ENCODE measurements around the gene FZD1. TPM values are rescaled to one million over a fixed set of nuclear protein-coding genes. Genes with fewer than 3 reads are reported as not detected.
A peak's percentile ranks its signal among the peaks of the same experiment; 100 is the strongest.

The FZD1 gene
- total RNA-seq, 1 experiment from 2014 or later: 3.7 TPM

- Histone ChIP-seq H3K9me2 (ENCODE audit: insufficient read depth) (no peaks in the 10 kb centered on the region), H4K20me1 (ENCODE audit: insufficient read depth) (no peaks in the 10 kb centered on the region), H3K36me3 (ENCODE audit: control insufficient read depth in 1 of 2, insufficient read depth in 2 of 2, low read length in 2 of 2) (no peaks in the 10 kb centered on the region), H2AFZ (ENCODE audit: low read depth, low read length, poor library complexity, severe bottlenecking) (no peak overlapping the region), H3K4me1 (ENCODE audit: control insufficient read depth in 1 of 2, insufficient read depth in 2 of 2, low read length in 2 of 2) (no peaks in the 10 kb centered on the region), H3K9me3 (ENCODE audit: control insufficient read depth in 1 of 2, insufficient read depth in 1 of 2, low read depth in 1 of 2, low read length in 2 of 2) (no peaks in the 10 kb centered on the region), H3K4me3 (replicated peaks in 1 of 2; ENCODE audit: low read depth in 1 of 2, low read length in 2 of 2) (no peak overlapping the region), H3K4me2 (ENCODE audit: low read length) (no peak overlapping the region), H3K27ac (ENCODE audit: low read depth, low read length) (no peak overlapping the region), H3K27me3 (ENCODE audit: insufficient read depth, low read length) (no peaks in the 10 kb centered on the region), H3K79me2 (ENCODE audit: insufficient read depth, low read length) (no peaks in the 10 kb centered on the region), H3K9ac (ENCODE audit: low read length) (no peak overlapping the region)
- intact Hi-C loops (cut with micrococcal nuclease): no loop called here
- CTCF ChIA-PET: no interaction called here
- no TSS peak for BruUV-seq (replicated peaks)
- RAD21 ChIA-PET (ENCODE audit: low non-redundant PET in 1 of 2, low total read pairs in 2 of 2, uncharacterized antibody in 2 of 2, unreplicated experiment in 2 of 2): interaction anchor here in 1 of 2 experiments (0.7 kb wide), 1 partner anchor 161 kb away, joined by 3 read pairs; no protein-coding TSS in a partner anchor
- ATAC-seq: no peak
- POLR2A ChIA-PET: no interaction called here
- TF ChIP-seq POLR2AphosphoS5 (IDR thresholded peaks at IDR 0.05; ENCODE audit: low read depth, low read length): no peak
- no peak for TF ChIP-seq ZNF274 (IDR thresholded peaks at IDR 0.05; ENCODE audit: low read depth, low read length)
- TF ChIP-seq CTCF (IDR thresholded peaks at IDR 0.05 in 2 of 3, conservative IDR thresholded peaks at IDR 0.05 in 1 of 3; ENCODE audit: borderline replicate concordance in 1 of 3, insufficient read depth in 1 of 3, low read depth in 2 of 3, low read length in 2 of 3): no peak
- no peak for TF ChIP-seq FOSL1 (IDR thresholded peaks at IDR 0.05; ENCODE audit: low read depth)
- no peak for DNase-seq (ENCODE audit: low read depth, low spot score)
Observed at GRCh38 chr7:91248996-91249395, 15.2 kb upstream of the FZD1 start.

DNA sequence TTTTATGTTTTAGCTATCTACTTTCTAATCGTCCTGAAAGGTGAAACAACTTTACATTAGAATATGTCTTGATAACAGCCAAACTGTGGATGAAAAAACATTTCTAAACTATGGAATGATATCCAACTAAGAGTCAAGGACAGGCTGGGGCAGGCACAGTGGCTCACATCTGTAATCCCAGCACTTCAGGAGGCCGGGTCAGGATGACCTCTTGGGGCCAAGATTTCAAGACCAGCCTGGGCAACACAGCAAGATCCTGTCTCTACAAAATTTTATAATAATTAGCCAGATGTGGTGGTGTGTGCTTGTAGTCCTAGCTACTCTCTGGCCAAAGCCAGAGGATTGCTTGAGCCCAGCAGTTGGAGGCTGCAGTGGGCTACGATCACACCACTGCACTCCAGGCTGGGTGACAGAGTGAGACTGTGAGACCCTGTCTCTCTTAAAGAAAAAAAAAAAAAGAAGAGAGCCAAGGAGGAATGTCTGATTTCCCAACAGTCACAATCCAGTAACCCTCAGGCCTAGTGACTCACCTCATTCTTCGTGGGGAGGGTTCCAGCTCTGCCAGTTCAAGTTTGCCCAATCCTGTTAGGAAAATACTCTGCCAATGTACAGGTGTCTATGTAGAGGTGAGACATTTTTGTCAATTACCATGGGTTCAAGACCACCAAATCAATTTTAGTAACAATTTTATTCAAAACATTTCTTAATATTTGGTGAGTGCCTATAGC is 14.6 kb upstream of the FZD1 start:
- H3K4me2 ChIP-seq (ENCODE audit: low read length): no peak overlapping the region
- CTCF ChIA-PET: no interaction called here
- POLR2A ChIA-PET: no interaction called here

More for the DNA sequence above, 14.6 kb upstream of the FZD1 start:
- intact Hi-C loops (cut with micrococcal nuclease): no loop called here
- BruUV-seq (replicated peaks): no TSS peak
- no peak overlapping the region for H3K9ac ChIP-seq (ENCODE audit: low read length)
- no peak overlapping the region for H3K27ac ChIP-seq (ENCODE audit: low read depth, low read length)
- no peaks in the 10 kb centered on the region for H4K20me1 ChIP-seq (ENCODE audit: insufficient read depth)
- no peak for TF ChIP-seq RAD21 (IDR thresholded peaks at IDR 0.05; ENCODE audit: low read depth)
- 0 out of 2 replicates have a peak, but pooled peaks have one; percentile 33 for TF ChIP-seq CEBPB (IDR thresholded peaks at IDR 0.05; ENCODE audit: low read depth)
- no peak for TF ChIP-seq SIN3A (IDR thresholded peaks at IDR 0.05; ENCODE audit: low read depth)
- no peak for DNase-seq (ENCODE audit: low read depth, low spot score)
- H3K36me3 ChIP-seq (ENCODE audit: control insufficient read depth in 1 of 2, insufficient read depth in 2 of 2, low read length in 2 of 2): no peaks in the 10 kb centered on the region
- H3K4me1 ChIP-seq (ENCODE audit: control insufficient read depth in 1 of 2, insufficient read depth in 2 of 2, low read length in 2 of 2): no peaks in the 10 kb centered on the region
- H3K4me3 ChIP-seq (replicated peaks in 1 of 2; ENCODE audit: low read depth in 1 of 2, low read length in 2 of 2): no peak overlapping the region
- no peaks in the 10 kb centered on the region for H3K79me2 ChIP-seq (ENCODE audit: insufficient read depth, low read length)
- H3K9me3 ChIP-seq (ENCODE audit: control insufficient read depth in 1 of 2, insufficient read depth in 1 of 2, low read depth in 1 of 2, low read length in 2 of 2): no peaks in the 10 kb centered on the region
- RAD21 ChIA-PET (ENCODE audit: low non-redundant PET in 1 of 2, low total read pairs in 2 of 2, uncharacterized antibody in 2 of 2, unreplicated experiment in 2 of 2): interaction anchor here in 1 of 2 experiments (0.7 kb wide), 1 partner anchor 161 kb away, joined by 3 read pairs; no protein-coding TSS in a partner anchor
- H3K9me2 ChIP-seq (ENCODE audit: insufficient read depth): no peaks in the 10 kb centered on the region
- ATAC-seq: no peak
- no peaks in the 10 kb centered on the region for H3K27me3 ChIP-seq (ENCODE audit: insufficient read depth, low read length)
- H2AFZ ChIP-seq (ENCODE audit: low read depth, low read length, poor library complexity, severe bottlenecking): no peak overlapping the region
